Caco-2 (cell line): Measurements from ENCODE around the gene DNMT3L. TPM values are rescaled to one million over a fixed set of nuclear protein-coding genes. Genes with fewer than 3 reads are reported as not detected.

ENCODE experiments used
- BruUV-seq: library from RNA; stranded (reverse); fragments of 400-500 nt; replicated peaks from 2 replicates; lab custom pipeline; 2021; lab: Mats Ljungman, UMichigan
- CTCF ChIA-PET: fragments of 300-600 bp; sonication (Branson Sonifier 250); formaldehyde crosslinking; loops from one replicate; lab custom pipeline; 2022; ENCODE audit warnings: antibody characterized with exemption; lab: Charles Lee
- POLR2A ChIA-PET: fragments of 300-600 bp; sonication (Branson Sonifier 250); formaldehyde crosslinking; loops from one replicate; lab custom pipeline; 2022; ENCODE audit warnings: antibody characterized with exemption; lab: Charles Lee
- DNase-seq, 2 experiments: peaks; one replicate each; pipeline versions ENCODE4 v3.0.0 to v3.0.0-alpha.2; 2020 to 2022
- H3K27me3 ChIP-seq: replicated peaks from 2 replicates; pipeline ENCODE4 v1.6.0; 2011; ENCODE audit warnings: low read length; ENCODE audit not compliant: control insufficient read depth, insufficient read depth
- H3K36me3 ChIP-seq: 2 replicates; pipeline ENCODE4 v1.5.1; 2011; ENCODE audit warnings: low read length; ENCODE audit not compliant: control insufficient read depth, insufficient read depth
- H3K4me1 ChIP-seq: fragments of 250-450 bp; sonication (Bioruptor Pico); 2 replicates; pipeline ENCODE4 v1.5.1; 2020; ENCODE audit warnings: mild to moderate bottlenecking
- H3K4me3 ChIP-seq: 2 replicates; pipeline ENCODE4 v1.5.1; 2011; ENCODE audit warnings: low read depth, mild to moderate bottlenecking, control low read depth, low read length
- H3K9me3 ChIP-seq: fragments of 250-450 bp; sonication (Bioruptor Pico); 2 replicates; pipeline ENCODE4 v1.5.1; 2020; ENCODE audit warnings: mild to moderate bottlenecking, moderate library complexity
- H3K27ac Mint-ChIP-seq: one replicate; pipeline ENCODE4 v1.8.0; 2022; ENCODE audit warnings: mixed read lengths; ENCODE audit not compliant: unreplicated experiment
- H3K27me3 Mint-ChIP-seq: one replicate; pipeline ENCODE4 v1.8.0; 2022; ENCODE audit warnings: mixed read lengths; ENCODE audit not compliant: insufficient read depth, unreplicated experiment
- H3K36me3 Mint-ChIP-seq: one replicate; pipeline ENCODE4 v1.8.0; 2022; ENCODE audit warnings: mild to moderate bottlenecking, mixed read lengths; ENCODE audit not compliant: insufficient read depth, unreplicated experiment
- H3K4me1 Mint-ChIP-seq: one replicate; pipeline ENCODE4 v1.8.0; 2022; ENCODE audit warnings: low read depth, mixed read lengths; ENCODE audit not compliant: unreplicated experiment
- H3K4me3 Mint-ChIP-seq: one replicate; pipeline ENCODE4 v1.8.0; 2022; ENCODE audit warnings: mild to moderate bottlenecking, moderate library complexity, mixed read lengths; ENCODE audit not compliant: unreplicated experiment
- H3K9me3 Mint-ChIP-seq: one replicate; pipeline ENCODE4 v1.8.0; 2022; ENCODE audit warnings: mixed read lengths; ENCODE audit not compliant: unreplicated experiment
- intact Hi-C: fragments of 100-400 bp; cut with micrococcal nuclease; formaldehyde crosslinking; loops from one replicate; pipeline ENCODE4 v1.10.0; 2022; ENCODE audit not compliant: unreplicated experiment
- total RNA-seq: library from RNA; stranded (reverse); gene quantifications from 2 replicates; pipeline ENCODE4 v1.2.3, GENCODE V29; 2022
- TF ChIP-seq, protein P1 (sequence below), 2 experiments: fragments of 200-600 bp in 1 of 2; IDR thresholded peaks; 1 replicate in 1 of 2; 2 replicates in 1 of 2; pipeline versions ENCODE4 v1.5.1 to v1.8.0; 2011 to 2022; ENCODE audit warnings: antibody characterized with exemption in 1 of 2, control low read depth in 1 of 2, inconsistent platforms in 1 of 2, low read depth in 1 of 2, low read length in 1 of 2, mild to moderate bottlenecking in 1 of 2, moderate library complexity in 1 of 2; ENCODE audit not compliant: insufficient read depth in 1 of 2, severe bottlenecking in 1 of 2, unreplicated experiment in 1 of 2

Gene DNMT3L
- total RNA-seq, 1 experiment from 2014 or later: 0.95 TPM

DNA sequence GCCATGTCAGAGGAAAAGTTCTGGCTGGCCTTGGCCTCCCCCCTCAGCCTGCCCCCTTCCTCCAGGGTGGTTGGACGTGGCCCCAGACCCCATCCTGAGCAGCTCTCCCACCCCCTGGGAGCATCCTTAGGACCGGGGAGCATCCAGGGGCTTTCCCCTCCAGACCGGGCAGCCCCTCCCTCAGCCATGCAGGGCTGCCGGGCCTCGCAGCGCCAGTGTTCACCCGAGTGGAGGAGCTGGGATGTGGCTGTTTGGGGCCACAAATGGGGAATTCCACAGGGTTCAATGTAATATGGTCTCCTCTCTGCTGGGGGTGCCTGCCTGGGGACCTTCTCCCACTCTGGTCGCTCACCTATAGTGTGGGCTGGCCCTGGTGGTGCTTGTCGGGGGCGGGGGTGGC lies 33.9 kb upstream of the DNMT3L start:
- no peak for DNase-seq
- Histone ChIP-seq H3K4me3 (no peak overlapping the region), H3K4me1 (peaks cover under 1% of the 10 kb centered on the region; the same call in 1 of the 2 replicates), H3K27me3 (no peaks in the 10 kb centered on the region), H3K36me3 (no peaks in the 10 kb centered on the region), H3K9me3 (no peaks in the 10 kb centered on the region)
- no TSS peak for BruUV-seq
- TF ChIP-seq, protein P1, sequence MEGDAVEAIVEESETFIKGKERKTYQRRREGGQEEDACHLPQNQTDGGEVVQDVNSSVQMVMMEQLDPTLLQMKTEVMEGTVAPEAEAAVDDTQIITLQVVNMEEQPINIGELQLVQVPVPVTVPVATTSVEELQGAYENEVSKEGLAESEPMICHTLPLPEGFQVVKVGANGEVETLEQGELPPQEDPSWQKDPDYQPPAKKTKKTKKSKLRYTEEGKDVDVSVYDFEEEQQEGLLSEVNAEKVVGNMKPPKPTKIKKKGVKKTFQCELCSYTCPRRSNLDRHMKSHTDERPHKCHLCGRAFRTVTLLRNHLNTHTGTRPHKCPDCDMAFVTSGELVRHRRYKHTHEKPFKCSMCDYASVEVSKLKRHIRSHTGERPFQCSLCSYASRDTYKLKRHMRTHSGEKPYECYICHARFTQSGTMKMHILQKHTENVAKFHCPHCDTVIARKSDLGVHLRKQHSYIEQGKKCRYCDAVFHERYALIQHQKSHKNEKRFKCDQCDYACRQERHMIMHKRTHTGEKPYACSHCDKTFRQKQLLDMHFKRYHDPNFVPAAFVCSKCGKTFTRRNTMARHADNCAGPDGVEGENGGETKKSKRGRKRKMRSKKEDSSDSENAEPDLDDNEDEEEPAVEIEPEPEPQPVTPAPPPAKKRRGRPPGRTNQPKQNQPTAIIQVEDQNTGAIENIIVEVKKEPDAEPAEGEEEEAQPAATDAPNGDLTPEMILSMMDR (IDR thresholded peaks at IDR 0.05; ENCODE audit: insufficient read depth in 1 of 2, low read depth in 1 of 2, low read length in 1 of 2, severe bottlenecking in 1 of 2, unreplicated experiment in 1 of 2): no peak
- H3K27ac Mint-ChIP-seq: no peak overlapping the region
- intact Hi-C loops: no loop called here
- no peak overlapping the region for H3K4me3 Mint-ChIP-seq
- H3K9me3 Mint-ChIP-seq: no peaks in the 10 kb centered on the region
- H3K27me3 Mint-ChIP-seq: no peaks in the 10 kb centered on the region
- no peaks in the 10 kb centered on the region for H3K36me3 Mint-ChIP-seq
- H3K4me1 Mint-ChIP-seq: no peaks in the 10 kb centered on the region
- ChIA-PET POLR2A (no interaction called here), CTCF (no interaction called here)

GRCh38 chr21:44295163-44295573 lies 33.5 kb upstream of the DNMT3L start:
- no peaks in the 10 kb centered on the region for H3K27me3 ChIP-seq
- no peak overlapping the region for H3K27ac Mint-ChIP-seq
- TF ChIP-seq, protein P1 (IDR thresholded peaks at IDR 0.05; ENCODE audit: insufficient read depth in 1 of 2, low read depth in 1 of 2, low read length in 1 of 2, severe bottlenecking in 1 of 2, unreplicated experiment in 1 of 2): no peak
- H3K4me3 ChIP-seq: no peak overlapping the region
- H3K4me1 Mint-ChIP-seq: no peaks in the 10 kb centered on the region
- no peaks in the 10 kb centered on the region for H3K36me3 Mint-ChIP-seq
- no peaks in the 10 kb centered on the region for H3K36me3 ChIP-seq
- no TSS peak for BruUV-seq
- no peaks in the 10 kb centered on the region for H3K9me3 Mint-ChIP-seq
- no peaks in the 10 kb centered on the region for H3K27me3 Mint-ChIP-seq
- H3K4me1 ChIP-seq: no peaks in the 10 kb centered on the region
- H3K4me3 Mint-ChIP-seq: no peak overlapping the region
- intact Hi-C loops: no loop called here
- ChIA-PET POLR2A (no interaction called here), CTCF (no interaction called here)
- H3K9me3 ChIP-seq: no peaks in the 10 kb centered on the region
- no peak for DNase-seq

GRCh38 chr21:44294391-44295162 lies 32.9 kb upstream of the DNMT3L start:
- H3K36me3 Mint-ChIP-seq: no peaks in the 10 kb centered on the region
- no peak for DNase-seq
- no peak overlapping the region for H3K27ac Mint-ChIP-seq
- H3K27me3 ChIP-seq: no peaks in the 10 kb centered on the region
- H3K4me3 ChIP-seq: no peak overlapping the region
- no peaks in the 10 kb centered on the region for H3K9me3 Mint-ChIP-seq
- intact Hi-C loops: no loop called here
- TF ChIP-seq, protein P1 (IDR thresholded peaks at IDR 0.05; ENCODE audit: insufficient read depth in 1 of 2, low read depth in 1 of 2, low read length in 1 of 2, severe bottlenecking in 1 of 2, unreplicated experiment in 1 of 2): no peak
- ChIA-PET POLR2A (no interaction called here), CTCF (no interaction called here)
- no peaks in the 10 kb centered on the region for H3K36me3 ChIP-seq
- H3K27me3 Mint-ChIP-seq: no peaks in the 10 kb centered on the region
- H3K4me1 ChIP-seq: no peaks in the 10 kb centered on the region
- no peaks in the 10 kb centered on the region for H3K4me1 Mint-ChIP-seq
- BruUV-seq: no TSS peak
- H3K4me3 Mint-ChIP-seq: no peak overlapping the region
- H3K9me3 ChIP-seq: no peaks in the 10 kb centered on the region
